Pancreas (tissue), 10 donors: ENCODE results near the gene FNDC3A. TPM values are rescaled to one million over a fixed set of nuclear protein-coding genes. Genes with fewer than 3 reads are reported as not detected.

Source experiments
- ATAC-seq, 4 donors: fragments of 200-7000 bp; cut with Tn5 transposase; one replicate each; pipeline versions ENCODE4 v1.8.0 to v1.9.1; 2020; ENCODE audit warnings: mild to moderate bottlenecking in 4 of 4, moderate library complexity in 4 of 4
- DNase-seq, 6 donors: peaks; one replicate each; pipeline ENCODE4 v3.0.0-alpha.2; 2020
- FAIRE-seq: peaks from 2 replicates; lab custom pipeline; 2012; peaks lifted over from hg19 to GRCh38; lab: Jason Lieb, UNC
- H3K27ac ChIP-seq, 4 donors: fragments of 200-600 bp; sonication (generic); 1 replicate in 3 of 4; 2 replicates in 1 of 4; pipeline versions ENCODE4 v1.5.0 to v1.8.0; 2020
- H3K27me3 ChIP-seq, 4 donors: fragments of 200-600 bp; one replicate each; pipeline ENCODE4 v1.8.0; 2021
- H3K36me3 ChIP-seq, 3 donors: fragments of 200-600 bp; sonication (generic) in 1 of 3; one replicate each; pipeline versions ENCODE4 v1.5.0 to v1.8.0; 2020 to 2021
- H3K4me1 ChIP-seq, 3 donors: fragments of 200-600 bp; one replicate each; pipeline ENCODE4 v1.8.0; 2021
- H3K4me3 ChIP-seq, 4 donors: fragments of 200-600 bp; sonication (generic) in 2 of 4; one replicate each; pipeline versions ENCODE4 v1.5.0 to v1.8.0; 2020 to 2021
- H3K9me3 ChIP-seq, 4 donors: fragments of 200-600 bp; one replicate each; pipeline ENCODE4 v1.8.0; 2021
- WGBS, 2 donors: extraction: QIAGEN DNeasy Blood & Tissue Kit; methylation state at CpG; one replicate each; pipeline ENCODE4 v1.1.7; 2013; 5-methylcytosine and 5-hydroxymethylcytosine counted together
- intact Hi-C, 3 donors: fragments of 100-400 bp; cut with DNase I; formaldehyde crosslinking; loops; one replicate each; pipeline versions ENCODE4 v1.11.1 to v1.14.2; 2022
- polyA plus RNA-seq, 2 donors: library from polyadenylated mRNA; stranded (reverse); fragments of 200-250 nt; gene quantifications; one replicate each; pipeline ENCODE4 v1.2.3, GENCODE V29; 2013
- total RNA-seq, 6 donors: library from RNA; stranded (reverse); fragmentation: NEBNext Ultra II Directional in 4 of 6; extraction: Animal tissue kit (Norgen Biotek cat#: 25700) in 4 of 6; gene quantifications; one replicate each; pipeline versions ENCODE4 v1.2.1 to v1.2.4, GENCODE V29; 2021 to 2023
- TF ChIP-seq, protein P1 (sequence below), 4 donors: fragments of 200-600 bp; sonication (generic) in 3 of 4; IDR thresholded peaks; one replicate each; pipeline versions ENCODE4 v1.5.0 to v1.8.0; 2021; ENCODE audit warnings: antibody characterized with exemption in 4 of 4
- donor health status: healthy with polysubstance abuse.
- donor health status: DM: no; HTN: no; CAD: no; lungs with moderate emphysema.
- donor health status: DM: no; HTN: no; CAD: no.
- donor health status: control.
- donor health status: control.
- donor health status: Bipolar disorder and iron deficiency.
- donor health status: DM: yes; HTN: yes; CAD: no.
- donor health status: DM: no; HTN: no; CAD: no.
- donor health status: DM: no; HTN: no; CAD: no.
- donor health status: DM: yes; HTN: yes; CAD: no.

The FNDC3A gene
- total and polyA plus RNA-seq, 8 donors = 22.4 to 65.5 (median 47.2) TPM

DNA sequence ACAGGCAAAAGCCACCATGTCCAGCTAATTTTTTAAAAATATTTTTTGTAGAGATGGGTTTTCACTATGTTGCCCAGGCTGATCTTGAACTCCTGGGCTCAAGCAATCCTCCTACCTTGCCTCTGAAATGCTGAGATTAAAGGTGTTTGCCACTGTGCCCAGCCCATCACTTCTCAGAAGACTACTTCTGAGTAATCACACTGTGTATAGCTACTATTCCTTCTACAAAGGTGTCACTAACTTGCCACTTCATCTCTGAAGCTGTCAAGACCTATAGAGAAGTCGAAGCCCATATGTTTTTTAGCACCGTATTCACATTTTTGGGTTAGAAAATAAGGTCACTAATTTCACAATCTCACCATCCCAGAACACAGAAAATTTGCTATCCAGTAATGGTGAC is 36.0 kb upstream of the FNDC3A start:
- Histone ChIP-seq H3K4me1 (peaks cover 0 to 10% (median 6%) of the 10 kb centered on the region in 3 donors), H3K9me3 (no peaks in the 10 kb centered on the region), H3K27ac (no peak overlapping the region), H3K36me3 (no peaks in the 10 kb centered on the region), H3K27me3 (no peaks in the 10 kb centered on the region), H3K4me3 (no peak overlapping the region)
- TF ChIP-seq, protein P1, sequence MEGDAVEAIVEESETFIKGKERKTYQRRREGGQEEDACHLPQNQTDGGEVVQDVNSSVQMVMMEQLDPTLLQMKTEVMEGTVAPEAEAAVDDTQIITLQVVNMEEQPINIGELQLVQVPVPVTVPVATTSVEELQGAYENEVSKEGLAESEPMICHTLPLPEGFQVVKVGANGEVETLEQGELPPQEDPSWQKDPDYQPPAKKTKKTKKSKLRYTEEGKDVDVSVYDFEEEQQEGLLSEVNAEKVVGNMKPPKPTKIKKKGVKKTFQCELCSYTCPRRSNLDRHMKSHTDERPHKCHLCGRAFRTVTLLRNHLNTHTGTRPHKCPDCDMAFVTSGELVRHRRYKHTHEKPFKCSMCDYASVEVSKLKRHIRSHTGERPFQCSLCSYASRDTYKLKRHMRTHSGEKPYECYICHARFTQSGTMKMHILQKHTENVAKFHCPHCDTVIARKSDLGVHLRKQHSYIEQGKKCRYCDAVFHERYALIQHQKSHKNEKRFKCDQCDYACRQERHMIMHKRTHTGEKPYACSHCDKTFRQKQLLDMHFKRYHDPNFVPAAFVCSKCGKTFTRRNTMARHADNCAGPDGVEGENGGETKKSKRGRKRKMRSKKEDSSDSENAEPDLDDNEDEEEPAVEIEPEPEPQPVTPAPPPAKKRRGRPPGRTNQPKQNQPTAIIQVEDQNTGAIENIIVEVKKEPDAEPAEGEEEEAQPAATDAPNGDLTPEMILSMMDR (IDR thresholded peaks at IDR 0.05) = no peak
- no peak for FAIRE-seq
- intact Hi-C loops = no loop called here
- WGBS, 2 donors = 94 to 96% methylated on average over 2 of the region's 2 CpGs
- no peak for ATAC-seq
- no peak for DNase-seq

DNA sequence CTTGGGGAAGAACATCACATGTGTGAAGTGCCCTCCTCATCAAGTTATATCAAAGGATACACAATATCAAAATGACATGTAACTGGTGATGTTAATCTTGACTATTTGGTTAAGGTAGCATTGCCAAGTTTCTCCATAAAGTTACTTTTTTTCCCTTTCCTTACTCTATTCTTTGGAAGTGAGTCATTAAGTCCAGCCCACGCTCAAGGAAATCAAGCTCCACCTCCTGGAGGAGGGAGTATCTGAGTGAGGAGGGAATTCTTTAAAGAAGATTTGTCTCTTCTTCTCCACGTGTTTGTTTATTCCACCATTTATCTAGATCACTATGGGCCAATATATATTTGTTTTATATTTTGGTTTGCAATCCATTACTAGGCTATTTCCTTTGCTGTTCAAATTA is 33.6 kb upstream of the FNDC3A start:
- FAIRE-seq (no peak), DNase-seq (no peak), ATAC-seq (no peak)
- TF ChIP-seq, protein P1 (IDR thresholded peaks at IDR 0.05) = no peak
- Histone ChIP-seq H3K36me3 (no peaks in the 10 kb centered on the region), H3K4me3 (no peak overlapping the region), H3K27ac (no peak overlapping the region), H3K27me3 (no peaks in the 10 kb centered on the region), H3K9me3 (no peaks in the 10 kb centered on the region), H3K4me1 (peaks cover 0 to 10% (median 6%) of the 10 kb centered on the region in 3 donors)
- intact Hi-C loops = no loop called here
- 67 to 70% methylated on average over 2 of the region's 2 CpGs for WGBS, 2 donors

DNA sequence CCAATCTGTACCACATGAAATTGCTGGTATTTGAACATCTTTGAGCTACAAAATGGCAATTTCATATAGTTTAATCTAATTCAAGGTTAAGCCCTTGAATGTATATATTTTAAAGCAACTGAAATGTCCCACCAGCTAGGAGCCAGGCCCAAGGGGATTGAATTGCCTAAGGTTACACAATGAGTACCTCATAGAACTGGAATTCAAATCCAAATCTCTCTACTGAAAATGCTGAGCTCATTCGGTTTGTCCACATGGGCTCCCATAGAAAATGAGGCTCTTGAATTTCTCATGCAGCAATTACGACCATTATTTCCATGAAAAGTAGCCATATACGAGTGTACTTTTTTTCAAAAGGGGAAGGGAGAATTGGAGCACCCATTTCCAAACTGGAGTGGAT is 31.5 kb upstream of the FNDC3A start:
- TF ChIP-seq, protein P1 (IDR thresholded peaks at IDR 0.05) = no peak
- Histone ChIP-seq H3K4me1 (peaks cover 0 to under 1% (median 0%) of the 10 kb centered on the region in 3 donors), H3K9me3 (no peaks in the 10 kb centered on the region), H3K27me3 (no peaks in the 10 kb centered on the region), H3K36me3 (no peaks in the 10 kb centered on the region), H3K4me3 (no peak overlapping the region), H3K27ac (no peak overlapping the region)
- FAIRE-seq (no peak), ATAC-seq (no peak), DNase-seq (no peak)
- intact Hi-C loops = no loop called here
- WGBS, 2 donors = 87 to 89% methylated on average over 3 of the region's 3 CpGs

DNA sequence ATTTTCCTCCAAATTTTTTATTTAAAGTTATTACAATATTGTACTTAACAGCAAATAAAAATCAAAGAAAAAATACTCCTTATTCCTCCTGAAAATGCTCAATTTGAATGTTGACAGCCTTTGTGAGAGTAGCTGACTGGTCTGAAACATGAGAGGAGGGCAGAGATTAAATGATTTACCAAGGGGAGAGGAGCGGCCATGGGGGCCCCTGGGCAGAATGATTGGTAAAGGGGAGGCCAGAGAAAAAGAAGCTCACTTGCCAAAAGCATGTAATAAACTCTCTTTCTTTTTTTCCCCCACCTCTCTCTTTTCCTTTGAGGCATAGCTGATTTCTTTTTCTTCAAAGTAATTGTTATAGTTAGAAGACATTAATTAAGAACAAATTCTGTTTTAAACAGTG is 30.1 kb upstream of the FNDC3A start:
- Histone ChIP-seq H3K4me1 (no peaks in the 10 kb centered on the region), H3K9me3 (no peaks in the 10 kb centered on the region), H3K27ac (no peak overlapping the region), H3K4me3 (no peak overlapping the region), H3K27me3 (no peaks in the 10 kb centered on the region), H3K36me3 (no peaks in the 10 kb centered on the region)
- intact Hi-C loops = no loop called here
- ATAC-seq = no peak
- 75 to 93% methylated on average over 1 of the region's 1 CpG for WGBS, 2 donors
- no peak for DNase-seq
- FAIRE-seq = no peak
- TF ChIP-seq, protein P1 (IDR thresholded peaks at IDR 0.05) = no peak

DNA sequence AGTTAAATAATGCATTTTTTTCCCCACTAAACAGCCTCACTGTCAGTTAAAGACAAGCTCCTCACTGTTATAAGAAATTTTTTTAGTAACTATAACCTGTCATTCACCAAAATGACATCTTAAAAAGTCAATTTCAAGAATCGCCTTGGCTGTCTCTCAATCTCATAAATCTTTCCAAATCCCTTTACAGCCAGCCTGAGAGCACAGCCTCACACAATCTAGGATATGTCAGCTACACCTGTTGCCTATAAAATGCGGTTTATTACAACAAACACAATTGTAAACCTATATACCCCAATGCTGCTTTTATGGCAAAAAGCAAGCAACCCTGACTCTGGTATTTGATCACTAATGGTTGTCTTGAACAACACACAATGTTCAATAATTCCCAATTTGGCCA is 29.5 kb upstream of the FNDC3A start:
- H3K27ac ChIP-seq = no peak overlapping the region
- FAIRE-seq (no peak), ATAC-seq (no peak), DNase-seq (no peak)
- WGBS, 2 donors = 85 to 91% methylated on average over 2 of the region's 2 CpGs
- H3K9me3 ChIP-seq = no peaks in the 10 kb centered on the region
- intact Hi-C loops = no loop called here
- TF ChIP-seq, protein P1 (IDR thresholded peaks at IDR 0.05) = no peak
- no peak overlapping the region for H3K4me3 ChIP-seq
- no peaks in the 10 kb centered on the region for H3K4me1 ChIP-seq
- H3K36me3 ChIP-seq = no peaks in the 10 kb centered on the region
- no peaks in the 10 kb centered on the region for H3K27me3 ChIP-seq
